GDM1 (cell line): Measurements from ENCODE around the gene PRICKLE4.

Experiments
- DNase-seq: peaks from one replicate; lab custom pipeline; 2025; lab: John Stamatoyannopoulos, UW

The PRICKLE4 gene

DNA sequence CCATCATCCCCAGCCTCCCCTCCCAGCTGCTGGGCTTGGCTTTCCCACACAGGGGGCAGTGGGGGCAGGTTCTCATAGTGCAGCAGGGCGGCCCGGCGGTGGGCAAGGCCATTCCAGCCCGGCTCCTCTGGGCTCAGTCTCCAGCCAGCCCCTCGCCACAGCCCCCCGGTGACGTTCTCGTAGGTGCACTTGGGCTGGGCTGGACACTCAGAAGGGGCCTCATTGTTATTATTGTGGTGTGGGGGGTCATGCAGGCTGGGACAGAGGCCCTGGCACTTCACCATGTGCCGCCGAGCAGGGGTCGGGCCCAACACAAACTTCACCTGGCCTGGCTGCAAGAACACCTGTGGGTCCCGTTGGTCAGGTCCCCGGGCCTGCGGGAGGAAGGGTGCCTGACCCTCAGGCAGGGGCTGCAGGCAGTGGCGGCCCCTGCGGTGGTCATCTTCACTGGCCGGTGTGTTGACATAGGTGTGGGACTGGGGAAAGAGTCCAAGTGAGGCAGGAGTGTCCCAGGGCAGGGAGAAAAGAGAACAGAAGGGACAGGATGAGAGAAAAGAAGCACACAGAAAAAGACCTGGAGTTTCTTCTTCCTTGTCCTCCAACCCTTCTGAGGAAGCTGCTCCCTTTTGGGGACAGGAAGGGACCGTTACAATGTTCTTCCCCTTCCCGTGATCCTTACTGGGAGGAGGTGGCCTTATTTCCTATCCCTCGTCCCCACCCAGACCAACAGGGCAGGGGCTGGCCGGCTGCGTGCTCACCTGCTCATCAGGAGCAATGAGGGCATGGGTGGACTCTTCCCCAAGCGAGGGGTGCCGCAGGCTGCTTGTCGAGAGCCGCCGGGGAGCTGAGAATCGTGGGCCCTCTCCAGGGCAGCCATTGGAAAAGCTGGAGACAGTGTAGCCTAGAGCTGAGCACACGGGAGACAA, 9.3 kb upstream of the PRICKLE4 start:
- DNase-seq, result no peak

DNA sequence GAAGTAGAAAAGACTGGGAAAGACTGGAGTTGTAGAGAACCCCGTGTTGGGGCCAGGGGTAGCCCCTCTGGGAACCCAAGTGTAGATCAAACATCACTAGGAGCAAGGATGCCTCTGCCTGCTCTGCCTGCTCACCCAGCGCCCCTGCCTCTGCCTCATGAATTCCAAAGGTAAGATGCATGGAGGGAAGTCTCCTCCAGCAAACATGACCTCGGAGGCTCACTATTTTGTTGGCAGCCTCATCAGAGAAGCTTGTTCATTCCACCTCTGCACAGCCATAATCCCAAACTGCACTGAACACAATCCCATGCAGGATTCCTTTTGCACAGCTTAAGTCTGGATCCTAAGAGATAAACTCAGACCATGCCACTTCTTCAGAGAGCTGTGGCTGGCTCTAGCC, 5.7 kb upstream of the PRICKLE4 start:
- no peak for DNase-seq

DNA sequence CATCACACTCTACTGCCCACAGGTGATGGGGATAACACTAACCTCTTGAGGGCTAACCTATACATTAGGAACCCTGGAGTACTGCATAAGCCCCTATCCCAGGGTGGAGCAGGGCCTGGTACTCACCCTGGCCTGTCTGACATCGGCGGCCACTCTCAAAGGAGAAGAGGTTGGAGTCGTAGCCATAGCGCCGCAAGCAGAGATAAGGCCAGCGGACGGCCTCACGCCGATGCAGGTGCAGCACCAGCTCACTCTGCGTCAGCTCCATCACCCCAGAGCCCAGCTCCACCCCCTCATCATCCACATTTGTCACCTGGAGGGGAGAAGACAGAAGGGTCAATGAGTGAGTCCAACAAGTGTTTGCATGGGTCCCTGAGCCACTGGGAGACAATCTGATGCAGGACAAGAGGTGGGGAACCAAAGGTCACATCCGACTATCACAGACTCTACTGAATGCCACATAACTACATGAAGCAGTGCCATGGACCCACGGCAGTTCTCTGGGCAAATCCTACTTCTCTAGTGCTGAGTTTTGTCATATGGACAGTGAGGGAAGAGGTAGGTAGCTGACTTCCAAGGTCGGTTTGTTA, 5.2 kb upstream of the PRICKLE4 start:
- no peak for DNase-seq

DNA sequence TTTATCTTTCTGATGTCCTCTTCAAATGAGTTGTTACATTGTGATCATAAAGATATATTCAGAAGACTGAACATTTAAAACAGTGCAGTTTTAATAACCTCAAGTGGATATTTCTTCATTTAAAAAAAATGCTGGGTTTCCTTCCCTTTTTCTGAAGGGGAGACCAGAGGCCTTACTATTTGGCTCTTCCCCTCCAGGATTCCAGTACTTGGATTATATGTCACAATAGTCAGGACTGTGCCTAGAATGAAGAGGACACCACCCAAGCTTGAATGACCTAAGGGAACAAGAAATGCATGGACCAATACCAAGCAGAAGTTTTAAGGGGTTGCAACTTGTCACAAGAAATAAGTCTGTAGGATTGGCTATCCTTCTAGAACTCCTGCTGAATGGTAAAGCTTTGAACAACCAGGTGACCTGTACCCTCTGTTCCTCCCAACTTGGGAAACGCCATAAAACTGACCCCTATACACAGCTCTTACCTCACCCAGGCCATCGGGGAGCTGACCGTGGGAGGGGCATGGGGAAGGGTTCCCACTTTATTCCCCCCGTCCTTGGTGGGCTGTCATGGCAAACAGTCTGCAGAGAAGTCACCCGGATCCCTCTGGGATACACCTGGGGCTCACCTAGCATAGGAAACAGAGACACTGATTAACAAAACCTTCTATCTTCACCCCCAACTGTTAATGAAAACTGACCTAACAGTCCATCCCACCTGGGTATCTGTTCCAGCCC, 2.9 kb upstream of the PRICKLE4 start:
- peak; percentile 34 for DNase-seq

DNA sequence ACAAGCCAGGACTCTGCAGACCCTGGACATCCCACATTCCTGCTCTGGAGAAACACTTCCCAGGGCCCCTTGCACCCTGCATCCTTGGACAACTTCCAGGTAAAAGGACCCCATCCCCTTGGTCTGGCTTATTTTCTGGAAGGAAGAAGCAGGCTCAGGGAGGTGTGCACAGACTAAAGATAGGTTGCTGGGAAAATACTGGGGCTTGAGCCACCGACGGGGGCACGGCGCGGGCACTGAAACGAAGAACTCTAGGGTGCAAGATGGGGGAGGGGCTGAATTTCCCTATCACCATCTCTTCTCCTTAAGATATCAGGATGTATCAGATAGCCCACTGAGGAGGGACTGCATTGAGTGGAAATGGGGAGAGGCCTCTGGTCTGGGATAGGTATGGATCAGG, 1.7 kb upstream of the PRICKLE4 start:
- DNase-seq, result no peak

DNA sequence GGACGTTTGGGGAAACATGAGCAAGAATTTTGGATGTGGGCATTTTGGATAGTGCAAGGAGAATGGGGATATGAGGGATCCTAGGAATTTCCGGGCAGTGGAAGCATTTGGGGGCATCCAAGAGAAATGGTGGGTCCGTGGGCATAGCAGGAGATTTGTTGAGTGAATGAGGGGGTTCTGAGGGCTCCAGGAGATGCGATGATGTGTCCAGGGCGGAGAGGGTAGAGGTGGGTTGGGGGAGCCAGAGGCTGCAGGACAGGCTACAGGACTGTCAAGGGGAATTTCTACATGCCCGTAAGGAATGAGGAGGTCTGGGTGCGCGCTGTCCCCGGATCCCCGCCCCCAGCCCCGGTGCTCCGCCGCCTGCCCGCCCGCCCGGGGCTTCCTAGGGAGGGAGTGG, 1.2 kb upstream of the PRICKLE4 start:
- DNase-seq, result no peak

DNA sequence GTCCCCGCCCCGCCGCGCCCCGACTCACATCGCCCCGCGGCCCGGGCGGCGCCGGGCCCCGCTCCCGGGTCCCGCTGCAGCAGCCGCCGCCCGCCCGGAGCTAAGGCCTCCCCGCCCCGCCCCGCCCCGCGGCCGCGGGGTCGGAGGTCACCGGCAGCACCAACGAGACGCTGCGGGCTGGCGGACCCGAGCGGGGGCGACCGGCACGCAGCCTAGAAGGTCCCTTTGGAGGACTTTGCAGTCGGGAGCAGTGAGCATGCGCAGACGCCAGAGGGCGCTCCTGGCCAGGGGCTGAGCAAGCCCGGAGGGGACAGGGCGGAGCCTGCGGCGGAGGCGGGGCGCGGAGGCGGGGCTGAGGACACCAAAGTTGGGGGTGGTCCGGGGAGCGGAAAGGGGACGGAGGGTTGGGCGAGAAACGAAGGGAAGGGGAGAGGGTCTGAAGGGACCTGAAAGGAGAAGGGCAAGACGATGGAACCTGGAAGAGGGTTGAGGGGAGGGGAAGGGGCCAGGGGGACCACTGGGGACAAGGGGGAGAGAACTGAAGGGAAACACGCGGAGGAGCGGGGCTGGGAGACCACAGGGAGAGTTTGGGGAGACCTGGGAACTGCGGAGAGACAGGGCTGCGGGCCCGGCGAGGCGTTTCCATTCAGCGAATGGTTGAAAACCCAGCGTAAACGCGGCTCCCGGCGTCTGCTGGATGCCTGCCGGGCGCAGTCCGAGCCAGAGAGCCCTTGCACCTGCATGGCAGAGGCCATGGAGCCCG, 613 bp upstream of the PRICKLE4 start, which contains the start of gene FRS3:
Gene FRS3, minus strand, starts transcription at position 113 of the 763 bp plus-strand sequence. CDS start 2,913 bp downstream, outside the sequence.
- peak; percentile 94 for DNase-seq

DNA sequence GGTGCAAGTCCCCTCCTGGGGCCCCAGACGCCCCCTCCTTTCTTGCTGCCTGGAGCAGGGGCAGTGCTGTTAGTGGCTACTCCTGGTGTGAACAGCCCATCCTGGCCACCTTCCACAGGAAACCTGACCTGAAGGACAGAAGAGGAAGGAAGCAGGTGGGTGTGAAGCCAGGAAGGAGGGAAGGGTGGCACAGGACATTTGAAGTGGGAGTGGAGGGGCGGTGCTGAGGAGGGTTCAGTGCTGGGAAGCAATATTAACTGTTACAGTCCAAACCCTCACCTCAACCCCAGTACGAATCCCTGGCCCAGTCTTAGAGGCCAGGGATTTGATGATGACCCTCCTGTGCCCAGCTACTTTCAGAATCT, 766 bp downstream of the PRICKLE4 start:
- DNase-seq, result no peak

DNA sequence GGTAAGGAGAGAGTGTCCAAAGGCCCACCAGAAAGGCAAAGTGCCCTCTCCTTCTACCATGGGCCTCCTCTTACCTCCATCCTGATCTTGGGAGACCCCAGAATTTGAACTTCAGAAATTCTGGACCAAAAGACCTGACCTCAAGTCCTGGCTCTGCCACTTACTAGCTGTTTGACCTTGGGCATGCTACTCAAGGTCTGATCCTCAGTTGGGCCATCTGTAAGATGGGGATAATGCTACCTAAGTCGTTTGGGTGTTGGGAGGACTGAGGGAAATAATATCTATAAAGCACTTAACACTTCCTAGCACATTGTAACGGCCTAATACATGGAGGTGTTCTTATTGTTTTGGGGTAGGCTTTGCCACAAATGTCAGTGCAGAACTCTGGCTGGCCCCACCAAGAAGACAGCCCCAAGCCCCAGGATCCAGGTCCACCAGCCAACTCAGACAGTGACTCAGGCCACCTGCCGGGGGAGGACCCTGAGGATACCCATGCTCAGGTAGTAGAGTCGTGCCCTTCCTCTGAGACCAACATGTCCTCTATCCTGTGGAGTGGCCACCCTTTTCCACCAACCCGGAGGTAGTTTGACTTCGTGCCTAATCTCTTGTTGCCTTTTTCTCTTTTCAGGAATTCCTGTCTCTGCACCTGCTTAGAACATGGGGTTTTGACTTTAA, 2.7 kb downstream of the PRICKLE4 start:
- no peak for DNase-seq

DNA sequence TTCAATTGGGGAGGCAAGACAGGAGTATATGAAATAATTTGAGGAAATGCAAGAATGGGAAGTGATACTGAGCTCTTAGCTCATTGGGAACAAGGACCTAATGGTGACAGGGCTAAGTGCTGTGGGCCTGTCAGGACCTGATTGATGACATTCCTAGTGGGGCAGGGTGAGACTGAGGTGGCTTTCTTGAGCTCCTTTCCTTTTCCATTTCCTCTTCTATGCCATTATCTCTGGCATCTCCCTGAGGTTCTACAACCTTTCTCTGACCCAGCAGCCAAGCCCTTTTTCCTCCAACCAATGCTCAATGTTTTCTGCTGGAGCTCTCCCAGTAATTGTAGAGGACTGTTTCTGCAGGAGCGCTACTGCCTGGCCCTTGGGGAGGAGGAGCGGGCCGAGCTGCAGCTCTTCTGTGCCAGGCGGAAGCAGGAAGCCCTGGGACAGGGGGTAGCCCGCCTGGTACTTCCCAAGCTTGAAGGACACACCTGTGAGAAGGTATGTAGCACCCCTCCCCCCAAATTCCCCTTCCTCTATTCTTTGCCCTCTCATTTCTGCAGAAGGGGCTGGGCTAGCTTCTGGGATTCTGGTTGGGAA, 4.1 kb downstream of the PRICKLE4 start:
- DNase-seq, result no peak

DNA sequence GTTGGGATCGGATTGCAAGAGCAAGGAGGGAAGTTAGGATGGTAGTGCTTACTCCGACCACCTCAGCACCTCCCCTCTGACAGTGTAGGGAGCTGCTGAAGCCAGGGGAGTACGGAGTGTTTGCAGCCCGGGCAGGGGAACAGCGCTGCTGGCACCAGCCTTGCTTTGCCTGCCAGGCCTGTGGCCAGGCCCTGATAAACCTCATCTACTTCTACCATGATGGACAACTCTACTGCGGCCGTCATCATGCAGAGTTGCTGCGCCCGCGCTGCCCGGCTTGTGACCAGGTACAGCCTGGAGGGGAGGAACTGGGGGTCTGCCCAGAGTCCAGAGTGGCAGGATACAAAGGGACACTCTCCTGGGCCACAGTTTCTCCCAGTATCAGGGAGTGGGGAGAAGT, 4.7 kb downstream of the PRICKLE4 start:
- no peak for DNase-seq

DNA sequence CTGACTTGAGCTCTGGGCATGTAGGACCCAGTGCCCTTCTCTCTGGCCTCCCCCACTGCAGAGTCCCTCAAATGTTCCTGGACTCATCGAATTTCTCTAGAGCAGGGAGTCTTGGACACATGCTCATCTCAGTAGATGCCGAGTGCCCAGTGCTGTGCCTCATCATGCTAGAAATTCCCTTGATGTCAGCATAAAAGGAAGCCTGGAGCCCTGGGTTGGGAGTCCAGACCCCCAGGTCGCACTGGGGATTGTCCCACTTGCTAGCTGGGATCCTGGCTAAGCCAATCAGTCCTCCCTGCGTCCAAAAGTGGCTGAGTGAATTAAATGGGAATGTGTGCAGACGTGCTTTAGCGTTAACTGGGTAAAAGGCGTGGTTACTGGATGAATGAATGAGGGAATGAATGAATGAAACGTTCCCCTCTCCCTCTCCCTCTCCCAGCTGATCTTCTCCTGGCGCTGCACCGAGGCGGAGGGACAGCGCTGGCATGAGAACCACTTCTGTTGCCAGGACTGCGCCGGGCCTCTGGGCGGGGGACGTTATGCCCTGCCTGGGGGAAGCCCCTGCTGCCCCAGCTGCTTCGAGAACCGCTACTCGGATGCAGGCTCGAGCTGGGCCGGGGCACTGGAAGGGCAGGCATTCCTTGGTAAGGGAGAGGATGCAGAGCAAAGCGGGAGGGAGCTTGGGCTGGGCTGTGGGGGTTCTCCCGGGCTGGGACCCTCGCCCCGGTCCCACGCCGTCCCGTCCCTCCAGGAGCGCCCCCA, 5.3 kb downstream of the PRICKLE4 start:
- DNase-seq, result no peak

DNA sequence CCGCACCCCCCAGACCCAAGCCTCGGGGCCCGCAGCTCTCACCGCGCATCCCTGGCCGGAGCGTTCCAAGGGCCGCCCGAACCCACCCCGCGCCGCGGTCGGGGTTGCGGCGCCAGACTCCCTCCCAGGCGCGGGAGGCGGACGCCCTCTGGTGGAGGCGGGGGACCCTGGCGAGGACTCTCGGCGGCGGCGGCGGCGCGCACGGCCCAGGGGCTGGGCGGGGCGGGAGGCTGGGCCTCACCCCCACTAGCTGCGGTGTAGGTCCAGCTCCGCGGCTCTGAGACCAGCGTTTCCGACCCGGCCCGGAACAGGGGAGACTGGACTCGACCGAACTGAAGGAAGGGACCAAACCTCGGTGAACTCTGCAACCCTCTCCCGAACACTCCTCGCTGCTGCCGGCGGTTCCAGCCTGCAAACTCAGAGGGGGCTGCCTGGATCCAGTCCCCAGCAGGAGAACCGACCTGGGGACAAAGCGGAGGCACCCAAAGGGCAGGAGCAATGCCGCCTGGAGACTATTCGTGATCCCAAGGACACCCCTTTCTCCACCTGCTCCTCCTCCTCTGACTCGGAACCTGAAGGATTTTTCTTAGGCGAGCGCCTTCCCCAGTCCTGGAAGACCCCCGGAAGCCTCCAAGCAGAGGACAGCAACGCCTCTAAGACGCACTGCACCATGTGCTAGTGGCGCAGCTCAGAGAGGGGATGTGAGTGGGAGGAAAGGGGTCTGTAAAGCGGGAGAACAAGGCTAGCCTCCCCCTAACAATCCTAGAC, 6.1 kb downstream of the PRICKLE4 start:
- peak; percentile 67 for DNase-seq

DNA sequence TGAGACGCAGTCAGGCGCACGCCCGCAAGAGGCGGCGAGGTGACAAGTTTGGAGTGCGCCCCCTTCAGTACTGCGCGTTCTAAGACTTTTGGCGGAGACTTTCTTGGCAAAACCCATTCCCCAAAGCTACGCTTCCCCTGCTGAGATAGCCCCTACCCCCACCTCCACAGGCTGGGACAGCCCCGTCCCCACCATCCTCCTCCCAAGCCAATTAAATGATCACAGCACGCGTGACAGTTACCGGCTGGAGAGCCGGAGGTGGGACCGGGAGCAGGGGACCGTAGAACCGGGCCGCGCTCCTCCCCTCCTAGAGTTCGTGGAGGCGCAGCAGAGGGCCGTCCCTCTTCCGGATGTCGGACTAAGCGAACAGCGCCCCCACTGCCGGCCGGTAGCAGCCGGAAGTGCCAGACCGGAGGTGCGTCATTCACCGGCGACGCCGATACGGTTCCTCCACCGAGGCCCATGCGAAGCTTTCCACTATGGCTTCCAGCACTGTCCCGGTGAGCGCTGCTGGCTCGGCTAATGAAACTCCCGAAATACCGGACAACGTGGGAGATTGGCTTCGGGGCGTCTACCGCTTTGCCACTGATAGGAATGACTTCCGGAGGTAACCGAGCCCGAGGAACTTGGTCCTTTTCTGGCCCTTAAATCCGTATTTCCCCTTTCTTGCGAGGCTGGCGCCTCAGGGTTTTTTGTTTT, 6.8 kb downstream of the PRICKLE4 start, which contains the start of gene TOMM6:
Gene TOMM6, plus strand, starts transcription at position 476 of the 699 bp plus-strand sequence. Its CDS starts 4 bp downstream, at position 480.
- DNase-seq, result peak; percentile 90

DNA sequence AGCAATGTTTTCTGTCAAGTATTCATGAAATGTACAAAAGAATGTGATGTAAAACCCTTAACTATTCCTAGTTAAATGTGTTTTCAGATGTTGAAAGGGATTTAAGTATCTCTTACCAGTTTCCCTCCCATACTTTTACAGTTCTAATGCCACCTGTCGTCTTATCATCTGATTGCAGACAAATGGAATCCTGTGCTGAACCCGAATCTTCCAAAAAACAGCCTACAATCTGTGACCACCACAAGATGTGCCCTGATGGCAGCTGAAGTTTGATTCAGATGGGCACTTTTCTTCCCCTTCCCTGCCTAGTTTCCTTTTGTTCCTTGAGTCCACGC, 8.8 kb downstream of the PRICKLE4 start:
- no peak for DNase-seq

DNA sequence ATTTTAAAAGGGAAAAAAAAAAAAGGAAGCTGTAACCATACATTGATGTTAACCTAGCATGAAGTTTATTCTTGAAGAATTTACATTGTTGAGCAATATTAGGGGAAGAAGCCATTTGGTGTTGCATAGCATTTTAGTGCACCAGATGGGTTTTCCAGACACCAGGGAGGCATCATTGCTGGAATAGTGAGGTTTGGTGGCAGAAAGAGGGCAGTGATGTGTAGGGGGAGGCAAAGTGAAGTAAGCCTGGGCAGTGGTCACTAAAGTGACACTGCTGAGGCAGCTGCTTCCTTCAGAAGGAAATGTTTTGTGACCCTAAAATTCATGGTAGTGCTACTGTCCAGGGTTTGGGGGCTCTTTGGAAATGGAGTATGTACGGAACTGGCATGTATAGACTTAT, 9.5 kb downstream of the PRICKLE4 start:
- DNase-seq, result no peak

DNA sequence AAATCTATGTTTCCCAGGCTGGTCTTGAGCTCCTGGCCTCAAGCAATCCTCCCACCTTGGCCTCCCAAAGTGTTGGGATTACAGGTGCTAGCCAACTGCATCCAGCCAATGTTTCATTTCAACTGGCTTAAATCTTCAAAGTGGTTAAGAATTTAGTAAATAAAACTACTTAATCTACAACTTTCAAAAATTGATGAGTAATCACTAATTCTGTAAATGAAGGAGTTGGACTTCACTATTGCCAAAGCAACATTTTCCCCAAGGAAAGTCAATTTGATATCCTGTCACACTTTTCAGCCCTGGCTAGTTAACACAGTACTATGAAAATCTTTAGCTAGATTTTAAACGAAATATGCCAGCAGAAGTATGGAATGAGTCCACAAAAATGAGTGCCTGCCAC, 10.7 kb downstream of the PRICKLE4 start:
- no peak for DNase-seq

DNA sequence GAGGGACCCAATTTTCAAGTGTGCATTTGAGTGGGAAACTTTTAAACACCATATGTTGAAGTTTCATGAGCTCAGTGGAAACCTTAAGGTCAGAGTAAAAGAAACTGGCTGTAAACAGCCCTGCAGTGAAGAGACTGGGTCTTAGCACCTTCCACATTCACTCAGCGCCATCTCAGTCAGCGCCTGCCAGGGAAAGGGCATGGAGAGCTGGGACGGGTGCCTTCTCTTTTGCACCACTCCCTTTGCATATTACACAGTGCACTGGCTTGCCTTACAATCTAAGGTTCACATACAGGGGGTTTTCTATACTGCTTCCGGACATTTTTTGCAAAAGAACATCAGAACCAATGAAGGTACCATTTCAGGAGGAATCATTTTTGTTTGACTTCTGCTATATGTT, 11.4 kb downstream of the PRICKLE4 start:
- DNase-seq, result no peak

DNA sequence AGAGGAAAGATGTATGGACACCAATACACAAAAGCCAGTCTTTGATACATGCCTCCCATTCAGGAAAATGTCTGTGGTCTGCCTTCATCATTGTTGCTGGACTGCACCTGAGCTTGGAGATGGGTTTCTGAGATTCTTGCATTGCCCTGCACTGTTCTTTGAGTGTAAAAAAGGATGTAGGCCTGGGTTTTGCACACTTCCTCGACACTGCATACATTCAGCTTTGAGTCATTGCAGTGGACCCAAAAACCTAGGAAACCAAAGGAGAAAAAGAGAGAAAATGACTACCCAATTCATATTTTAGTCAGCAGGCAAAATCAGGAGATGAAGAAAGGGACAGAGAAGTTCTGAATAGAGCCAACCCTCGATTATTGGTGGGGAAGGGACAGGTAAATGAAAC, 15.9 kb downstream of the PRICKLE4 start:
- DNase-seq, result no peak
